H1 (cell line): ENCODE data around the gene DLL3. TPM values are rescaled to one million over a fixed set of nuclear protein-coding genes. Genes with fewer than 3 reads are reported as not detected.

ENCODE experiments used
- CTCF ChIA-PET: fragments of 300-600 bp; sonication (Branson Sonifier 250); formaldehyde crosslinking; loops from one replicate; lab custom pipeline; 2021; ENCODE audit not compliant: partially characterized antibody; lab: Charles Lee
- POLR2A ChIA-PET: fragments of 300-600 bp; sonication (Branson Sonifier 250); formaldehyde crosslinking; loops from one replicate; lab custom pipeline; 2021; ENCODE audit warnings: inconsistent platforms; ENCODE audit not compliant: partially characterized antibody; lab: Charles Lee
- DNase-seq, 2 experiments: peaks; one replicate each; pipeline versions ENCODE4 v3.0.0 to v3.0.0-alpha.2; 2010 to 2022; ENCODE audit warnings: low spot score in 2 of 2, low read depth in 1 of 2, mixed read lengths in 1 of 2
- FAIRE-seq: peaks from 2 replicates; lab custom pipeline; 2011; peaks lifted over from hg19 to GRCh38; lab: Jason Lieb, UNC
- H2AFZ ChIP-seq: 2 replicates; pipeline ENCODE4 v1.8.1; 2012; ENCODE audit warnings: low read length, inconsistent platforms
- H2AK5ac ChIP-seq: 2 replicates; pipeline ENCODE4 v1.6.1; 2013; ENCODE audit warnings: low read depth, low read length
- H2BK120ac ChIP-seq: replicated peaks from 2 replicates; pipeline ENCODE3; 2013; ENCODE audit warnings: low read depth, low read length, inconsistent platforms
- H2BK12ac ChIP-seq: 2 replicates; pipeline ENCODE4 v1.6.1; 2013; ENCODE audit warnings: low read depth, low read length
- H2BK15ac ChIP-seq: 2 replicates; pipeline ENCODE4 v1.6.1; 2013; ENCODE audit warnings: low read length
- H2BK20ac ChIP-seq: 2 replicates; pipeline ENCODE4 v1.6.1; 2013; ENCODE audit warnings: low read length
- H2BK5ac ChIP-seq: 2 replicates; pipeline ENCODE4 v1.6.1; 2013; ENCODE audit warnings: low read depth, low read length
- H3K14ac ChIP-seq: 2 replicates; pipeline ENCODE4 v1.6.1; 2013; ENCODE audit warnings: inconsistent platforms; ENCODE audit not compliant: insufficient read length
- H3K18ac ChIP-seq: 2 replicates; pipeline ENCODE4 v1.6.1; 2013; ENCODE audit warnings: low read length; ENCODE audit errors: extremely low read depth
- H3K23ac ChIP-seq: 2 replicates; pipeline ENCODE4 v1.6.1; 2013; ENCODE audit warnings: inconsistent platforms; ENCODE audit not compliant: insufficient read length
- H3K23me2 ChIP-seq: 2 replicates; pipeline ENCODE4 v1.6.1; 2013; ENCODE audit warnings: low read depth, low read length
- H3K27ac ChIP-seq: 2 replicates; pipeline ENCODE4 v1.6.1; 2011; ENCODE audit warnings: low read depth, low read length, inconsistent platforms
- H3K27me3 ChIP-seq, 4 experiments: replicated peaks in 1 of 4; 1 replicate in 1 of 4; 2 replicates in 3 of 4; pipeline versions ENCODE4 v1.6.1 to v1.8.1; 2011 to 2013; ENCODE audit warnings: low read length in 3 of 4, mild to moderate bottlenecking in 3 of 4, inconsistent platforms in 2 of 4, mixed read lengths in 2 of 4, moderate library complexity in 1 of 4; ENCODE audit not compliant: control insufficient read depth in 3 of 4, insufficient read depth in 3 of 4; ENCODE audit errors: extremely low read depth in 1 of 4
- H3K36me3 ChIP-seq, 4 experiments: 2 replicates each; pipeline versions ENCODE4 v1.6.1 to v1.8.1; 2011 to 2013; ENCODE audit warnings: mild to moderate bottlenecking in 4 of 4, low read length in 3 of 4, moderate library complexity in 2 of 4, control low read depth in 1 of 4, inconsistent platforms in 1 of 4; ENCODE audit not compliant: insufficient read depth in 4 of 4, control insufficient read depth in 2 of 4
- H3K4ac ChIP-seq: replicated peaks from 2 replicates; pipeline ENCODE3; 2013; ENCODE audit warnings: low read length, low read depth, mixed read lengths, inconsistent platforms; ENCODE audit not compliant: insufficient read length
- H3K4me1 ChIP-seq, 4 experiments: replicated peaks in 1 of 4; 1 replicate in 1 of 4; 2 replicates in 3 of 4; pipeline versions ENCODE4 v1.6.1 to v1.8.1; 2011 to 2013; ENCODE audit warnings: low read length in 3 of 4, inconsistent platforms in 2 of 4, mixed read lengths in 1 of 4; ENCODE audit not compliant: insufficient read depth in 4 of 4, control insufficient read depth in 3 of 4
- H3K4me2 ChIP-seq, 2 experiments: 2 replicates each; pipeline versions ENCODE4 v1.6.1 to v1.8.1; 2011 to 2013; ENCODE audit warnings: low read depth in 2 of 2, low read length in 2 of 2, control low read depth in 1 of 2, inconsistent platforms in 1 of 2, mild to moderate bottlenecking in 1 of 2; ENCODE audit not compliant: insufficient read depth in 1 of 2
- H3K4me3 ChIP-seq, 4 experiments: fragments of 200-600, 300-600 bp in 1 of 4; sonication (generic), shearing (Covaris generic), sonication (Bioruptor Twin) in 1 of 4; 2 replicates each; pipeline versions ENCODE4 v1.5.1 to v1.8.1; 2011 to 2016; ENCODE audit warnings: low read length in 4 of 4, low read depth in 3 of 4, control low read depth in 2 of 4, inconsistent platforms in 2 of 4, mild to moderate bottlenecking in 2 of 4, mixed read lengths in 1 of 4, moderate library complexity in 1 of 4; ENCODE audit not compliant: insufficient read depth in 2 of 4; ENCODE audit errors: extremely low read depth in 1 of 4
- H3K56ac ChIP-seq: replicated peaks from 2 replicates; pipeline ENCODE3; 2013; ENCODE audit warnings: low read depth, mild to moderate bottlenecking, mixed read lengths, low read length, inconsistent platforms; ENCODE audit not compliant: insufficient read length
- H3K79me1 ChIP-seq: 2 replicates; pipeline ENCODE4 v1.6.1; 2013; ENCODE audit warnings: low read depth, low read length, control low read depth
- H3K79me2 ChIP-seq, 2 experiments: 2 replicates each; pipeline versions ENCODE4 v1.6.1 to v1.8.1; 2012 to 2013; ENCODE audit warnings: low read length in 2 of 2, mild to moderate bottlenecking in 2 of 2, inconsistent platforms in 1 of 2; ENCODE audit not compliant: insufficient read depth in 2 of 2, control insufficient read depth in 1 of 2
- H3K9ac ChIP-seq, 4 experiments: replicated peaks in 1 of 4; 1 replicate in 1 of 4; 2 replicates in 3 of 4; pipeline versions ENCODE4 v1.6.1 to v1.8.1; 2011 to 2013; ENCODE audit warnings: low read depth in 3 of 4, low read length in 3 of 4, control low read depth in 2 of 4, mild to moderate bottlenecking in 2 of 4, moderate library complexity in 2 of 4, inconsistent platforms in 1 of 4; ENCODE audit errors: extremely low read depth in 1 of 4
- H3K9me3 ChIP-seq, 2 experiments: 2 replicates each; pipeline versions ENCODE4 v1.6.1 to v1.8.1; 2012 to 2013; ENCODE audit warnings: mild to moderate bottlenecking in 2 of 2, moderate library complexity in 2 of 2, control low read depth in 1 of 2, inconsistent platforms in 1 of 2, low read depth in 1 of 2, low read length in 1 of 2, mixed read lengths in 1 of 2; ENCODE audit not compliant: insufficient read depth in 2 of 2
- H4K20me1 ChIP-seq, 2 experiments: replicated peaks in 1 of 2; 2 replicates each; pipeline versions ENCODE3 to v1.8.1; 2011 to 2013; ENCODE audit warnings: inconsistent platforms in 2 of 2, low read length in 2 of 2, mild to moderate bottlenecking in 1 of 2; ENCODE audit not compliant: insufficient read depth in 2 of 2, control insufficient read depth in 1 of 2
- H4K5ac ChIP-seq: 2 replicates; pipeline ENCODE4 v1.6.1; 2013; ENCODE audit warnings: low read length, low read depth, mixed read lengths, inconsistent platforms; ENCODE audit not compliant: insufficient read length
- H4K8ac ChIP-seq: 2 replicates; pipeline ENCODE4 v1.8.0; 2013; ENCODE audit warnings: mild to moderate bottlenecking, moderate library complexity, low read length, inconsistent platforms; ENCODE audit not compliant: insufficient read depth; ENCODE audit errors: extremely low read depth
- H4K91ac ChIP-seq: replicated peaks from 2 replicates; pipeline ENCODE3; 2013; ENCODE audit warnings: low read length, mixed read lengths, inconsistent platforms; ENCODE audit not compliant: insufficient read length
- BACH1 ChIP-seq: IDR thresholded peaks from 2 replicates; pipeline ENCODE4 v1.6.1; 2012; ENCODE audit warnings: low read length, improper control_type of control experiment
- BRCA1 ChIP-seq: IDR thresholded peaks from 2 replicates; pipeline ENCODE4 v1.6.1; 2012; ENCODE audit warnings: low read depth, low read length, improper control_type of control experiment
- CHD2 ChIP-seq: IDR thresholded peaks from 2 replicates; pipeline ENCODE4 v1.6.1; 2012; ENCODE audit warnings: low read length, improper control_type of control experiment
- FOSL1 ChIP-seq: IDR thresholded peaks from 2 replicates; pipeline ENCODE4 v1.6.1; 2011; ENCODE audit warnings: mild to moderate bottlenecking, low read depth, low read length, moderate library complexity; ENCODE audit not compliant: insufficient read depth
- RBBP5 ChIP-seq: IDR thresholded peaks from 2 replicates; pipeline ENCODE4 v1.7.1; 2012; ENCODE audit warnings: low read depth, mild to moderate bottlenecking, inconsistent platforms, low read length, moderate library complexity, borderline replicate concordance
- TEAD4 ChIP-seq: IDR thresholded peaks from 2 replicates; pipeline ENCODE4 v1.6.1; 2012; ENCODE audit warnings: low read depth, low read length, inconsistent platforms, mixed read lengths
- WGBS, 2 experiments: shearing (Covaris generic) in 1 of 2; methylation state at CpG; one replicate each; pipeline versions ENCODE4 v1.1.6 to v1.1.7; 2013 to 2015; ENCODE audit warnings: low lambda C conversion rate in 2 of 2, mixed read lengths in 2 of 2, inconsistent platforms in 1 of 2, low coverage in 1 of 2, missing lambda C conversion rate in 1 of 2; ENCODE audit not compliant: insufficient replicate concordance in 2 of 2, insufficient coverage in 1 of 2, insufficient read length in 1 of 2; ENCODE audit errors: extremely low coverage in 1 of 2, missing lambda C conversion rate in 1 of 2; 5-methylcytosine and 5-hydroxymethylcytosine counted together
- polyA plus RNA-seq, 7 experiments: library from polyadenylated mRNA; depleted of rRNA in 3 of 7; stranded (reverse) in 5 of 7; unstranded in 2 of 7; fragments of >200 nt in 5 of 7; fragments of 200-250 nt in 2 of 7; gene quantifications; 1 replicate in 5 of 7; 2 replicates in 1 of 7; 4 replicates in 1 of 7; pipeline versions ENCODE4 v1.2.1 to v1.2.3, GENCODE V29; 2011 to 2013; ENCODE audit warnings: missing spikeins in 2 of 7, mixed read lengths in 2 of 7
- total RNA-seq: library from RNA; stranded (reverse); fragmentation: NEBNext Ultra II Directional; extraction: Animal tissue kit (Norgen Biotek cat#: 25700); gene quantifications from 2 replicates; pipeline ENCODE4 v1.2.1, GENCODE V29; 2021

DLL3 gene
- total and polyA plus RNA-seq, 2 of the 8 experiments (the other 6 are each of a cell fraction or from before 2014, with no cell fraction given), result 12.2 to 13.8 TPM

GRCh38 chr19:39539165-39539517, 40.4 kb downstream of the DLL3 start:
- H2BK20ac ChIP-seq, result no peak overlapping the region
- no peak overlapping the region for H3K14ac ChIP-seq
- DNase-seq (no peak), FAIRE-seq (no peak)
- H3K4ac ChIP-seq, result no peak overlapping the region
- H3K79me2 ChIP-seq, result peaks cover 0 to 14% of the 10 kb centered on the region in 2 experiments; a peak in 2 of 4 replicates
- no peak overlapping the region for H4K5ac ChIP-seq
- H3K36me3 ChIP-seq, result no peaks in the 10 kb centered on the region
- no peaks in the 10 kb centered on the region for H3K79me1 ChIP-seq
- peak overlapping the region; percentile 75 to 88 (median 83); a peak in 6 of 7 replicates for H3K9ac ChIP-seq
- H2AFZ ChIP-seq, result peak overlapping the region; percentile 18; the same call in 1 of the 2 replicates
- no peak overlapping the region; the same call in 1 of the 2 replicates for H2BK12ac ChIP-seq
- H2BK5ac ChIP-seq, result peak overlapping the region; percentile 36
- H3K4me2 ChIP-seq, result peak overlapping the region; percentile 74 to 78
- peak overlapping the region; percentile 82 for H3K27ac ChIP-seq
- H3K18ac ChIP-seq, result peak overlapping the region; percentile 87
- no peak overlapping the region for H3K56ac ChIP-seq
- no peaks in the 10 kb centered on the region for H3K9me3 ChIP-seq
- peak overlapping the region; percentile 6 for H2BK120ac ChIP-seq
- no peak overlapping the region for H2BK15ac ChIP-seq
- no peaks in the 10 kb centered on the region for H4K20me1 ChIP-seq
- H3K27me3 ChIP-seq, result no peaks in the 10 kb centered on the region
- H3K23ac ChIP-seq, result peak overlapping the region; percentile 1
- peaks cover 2% of the 10 kb centered on the region for H3K23me2 ChIP-seq
- ChIA-PET CTCF (interaction anchor here (0.7 to 3.6 kb wide), 7 partner anchors 14 to 132 kb away, joined by 3 to 15 read pairs (median 3); no protein-coding TSS in a partner anchor), POLR2A (interaction anchor here (0.6 to 1.9 kb wide), 11 partner anchors 20 to 116 kb away, joined by 3 to 13 read pairs (median 4); partner anchors contain the start of genes RPS16 and SELENOV)
- H4K91ac ChIP-seq, result peak overlapping the region; percentile 34
- H3K4me1 ChIP-seq, result peaks cover 0 to 4% (median under 1%) of the 10 kb centered on the region in 4 experiments; a peak in 3 of 7 replicates
- TF ChIP-seq TEAD4 (peak; percentile 75), RBBP5 (no peak), BACH1 (peak; percentile 85; the same call in 1 of the 2 replicates), BRCA1 (peak; percentile 60), CHD2 (peak; percentile 90), FOSL1 (no peak)
- no peak overlapping the region for H2AK5ac ChIP-seq
- H3K4me3 ChIP-seq, result peak overlapping the region; percentile 70 to 94 (median 92)
- 8% methylated on average over 10 of the region's 10 CpGs; no CpG with 5 or more reads in 1 of the 2 experiments for WGBS, 2 experiments
- peak overlapping the region; percentile 85; the same call in 1 of the 2 replicates for H4K8ac ChIP-seq
